H1 (cell line): ENCODE results near the gene SNX25. TPM values are rescaled to one million over a fixed set of nuclear protein-coding genes. Genes with fewer than 3 reads are reported as not detected.

Source experiments
- CHD2 ChIP-seq: IDR thresholded peaks from 2 replicates; pipeline ENCODE4 v1.6.1; 2012; ENCODE audit warnings: low read length, improper control_type of control experiment
- RXRA ChIP-seq: IDR thresholded peaks from 2 replicates; pipeline ENCODE4 v1.6.1; 2011; ENCODE audit warnings: low read depth, mild to moderate bottlenecking, low read length, moderate library complexity; ENCODE audit not compliant: insufficient read depth
- polyA plus RNA-seq, 7 experiments: library from polyadenylated mRNA; depleted of rRNA in 3 of 7; stranded (reverse) in 5 of 7; unstranded in 2 of 7; fragments of >200 nt in 5 of 7; fragments of 200-250 nt in 2 of 7; gene quantifications; 1 replicate in 5 of 7; 2 replicates in 1 of 7; 4 replicates in 1 of 7; pipeline versions ENCODE4 v1.2.1 to v1.2.3, GENCODE V29; 2011 to 2013; ENCODE audit warnings: missing spikeins in 2 of 7, mixed read lengths in 2 of 7
- total RNA-seq: library from RNA; stranded (reverse); fragmentation: NEBNext Ultra II Directional; extraction: Animal tissue kit (Norgen Biotek cat#: 25700); gene quantifications from 2 replicates; pipeline ENCODE4 v1.2.1, GENCODE V29; 2021
- TF ChIP-seq, protein P1 (sequence below): fragments of 300-600 bp; sonication (generic); IDR thresholded peaks from 2 replicates; pipeline ENCODE4 v1.7.1; 2012; ENCODE audit warnings: low read length, moderate library complexity, mild to moderate bottlenecking, inconsistent platforms; ENCODE audit not compliant: insufficient replicate concordance

Gene SNX25
- total and polyA plus RNA-seq, 2 of the 8 experiments (the other 6 are each of a cell fraction or from before 2014, with no cell fraction given): 5.4 to 19.9 TPM

DNA sequence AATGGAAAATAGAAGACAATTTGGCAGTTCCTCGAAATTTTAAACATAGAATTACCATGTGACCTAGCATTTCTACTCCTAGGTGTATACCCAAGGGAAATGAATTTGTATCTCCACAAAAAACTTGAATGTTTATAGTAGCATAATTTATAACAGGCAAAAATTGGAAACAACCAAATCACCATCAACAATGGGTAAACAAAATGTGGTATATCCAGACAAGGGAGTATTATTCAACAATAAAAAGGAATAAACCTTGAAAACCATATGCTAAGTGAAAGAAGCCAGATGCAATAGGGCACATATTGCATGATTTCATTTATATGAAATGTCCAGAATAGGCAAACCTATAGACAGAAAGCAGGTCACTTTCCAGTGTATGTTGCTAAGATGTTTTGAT lies 83.8 kb downstream of the SNX25 start (continued):
- TF ChIP-seq, protein P1, sequence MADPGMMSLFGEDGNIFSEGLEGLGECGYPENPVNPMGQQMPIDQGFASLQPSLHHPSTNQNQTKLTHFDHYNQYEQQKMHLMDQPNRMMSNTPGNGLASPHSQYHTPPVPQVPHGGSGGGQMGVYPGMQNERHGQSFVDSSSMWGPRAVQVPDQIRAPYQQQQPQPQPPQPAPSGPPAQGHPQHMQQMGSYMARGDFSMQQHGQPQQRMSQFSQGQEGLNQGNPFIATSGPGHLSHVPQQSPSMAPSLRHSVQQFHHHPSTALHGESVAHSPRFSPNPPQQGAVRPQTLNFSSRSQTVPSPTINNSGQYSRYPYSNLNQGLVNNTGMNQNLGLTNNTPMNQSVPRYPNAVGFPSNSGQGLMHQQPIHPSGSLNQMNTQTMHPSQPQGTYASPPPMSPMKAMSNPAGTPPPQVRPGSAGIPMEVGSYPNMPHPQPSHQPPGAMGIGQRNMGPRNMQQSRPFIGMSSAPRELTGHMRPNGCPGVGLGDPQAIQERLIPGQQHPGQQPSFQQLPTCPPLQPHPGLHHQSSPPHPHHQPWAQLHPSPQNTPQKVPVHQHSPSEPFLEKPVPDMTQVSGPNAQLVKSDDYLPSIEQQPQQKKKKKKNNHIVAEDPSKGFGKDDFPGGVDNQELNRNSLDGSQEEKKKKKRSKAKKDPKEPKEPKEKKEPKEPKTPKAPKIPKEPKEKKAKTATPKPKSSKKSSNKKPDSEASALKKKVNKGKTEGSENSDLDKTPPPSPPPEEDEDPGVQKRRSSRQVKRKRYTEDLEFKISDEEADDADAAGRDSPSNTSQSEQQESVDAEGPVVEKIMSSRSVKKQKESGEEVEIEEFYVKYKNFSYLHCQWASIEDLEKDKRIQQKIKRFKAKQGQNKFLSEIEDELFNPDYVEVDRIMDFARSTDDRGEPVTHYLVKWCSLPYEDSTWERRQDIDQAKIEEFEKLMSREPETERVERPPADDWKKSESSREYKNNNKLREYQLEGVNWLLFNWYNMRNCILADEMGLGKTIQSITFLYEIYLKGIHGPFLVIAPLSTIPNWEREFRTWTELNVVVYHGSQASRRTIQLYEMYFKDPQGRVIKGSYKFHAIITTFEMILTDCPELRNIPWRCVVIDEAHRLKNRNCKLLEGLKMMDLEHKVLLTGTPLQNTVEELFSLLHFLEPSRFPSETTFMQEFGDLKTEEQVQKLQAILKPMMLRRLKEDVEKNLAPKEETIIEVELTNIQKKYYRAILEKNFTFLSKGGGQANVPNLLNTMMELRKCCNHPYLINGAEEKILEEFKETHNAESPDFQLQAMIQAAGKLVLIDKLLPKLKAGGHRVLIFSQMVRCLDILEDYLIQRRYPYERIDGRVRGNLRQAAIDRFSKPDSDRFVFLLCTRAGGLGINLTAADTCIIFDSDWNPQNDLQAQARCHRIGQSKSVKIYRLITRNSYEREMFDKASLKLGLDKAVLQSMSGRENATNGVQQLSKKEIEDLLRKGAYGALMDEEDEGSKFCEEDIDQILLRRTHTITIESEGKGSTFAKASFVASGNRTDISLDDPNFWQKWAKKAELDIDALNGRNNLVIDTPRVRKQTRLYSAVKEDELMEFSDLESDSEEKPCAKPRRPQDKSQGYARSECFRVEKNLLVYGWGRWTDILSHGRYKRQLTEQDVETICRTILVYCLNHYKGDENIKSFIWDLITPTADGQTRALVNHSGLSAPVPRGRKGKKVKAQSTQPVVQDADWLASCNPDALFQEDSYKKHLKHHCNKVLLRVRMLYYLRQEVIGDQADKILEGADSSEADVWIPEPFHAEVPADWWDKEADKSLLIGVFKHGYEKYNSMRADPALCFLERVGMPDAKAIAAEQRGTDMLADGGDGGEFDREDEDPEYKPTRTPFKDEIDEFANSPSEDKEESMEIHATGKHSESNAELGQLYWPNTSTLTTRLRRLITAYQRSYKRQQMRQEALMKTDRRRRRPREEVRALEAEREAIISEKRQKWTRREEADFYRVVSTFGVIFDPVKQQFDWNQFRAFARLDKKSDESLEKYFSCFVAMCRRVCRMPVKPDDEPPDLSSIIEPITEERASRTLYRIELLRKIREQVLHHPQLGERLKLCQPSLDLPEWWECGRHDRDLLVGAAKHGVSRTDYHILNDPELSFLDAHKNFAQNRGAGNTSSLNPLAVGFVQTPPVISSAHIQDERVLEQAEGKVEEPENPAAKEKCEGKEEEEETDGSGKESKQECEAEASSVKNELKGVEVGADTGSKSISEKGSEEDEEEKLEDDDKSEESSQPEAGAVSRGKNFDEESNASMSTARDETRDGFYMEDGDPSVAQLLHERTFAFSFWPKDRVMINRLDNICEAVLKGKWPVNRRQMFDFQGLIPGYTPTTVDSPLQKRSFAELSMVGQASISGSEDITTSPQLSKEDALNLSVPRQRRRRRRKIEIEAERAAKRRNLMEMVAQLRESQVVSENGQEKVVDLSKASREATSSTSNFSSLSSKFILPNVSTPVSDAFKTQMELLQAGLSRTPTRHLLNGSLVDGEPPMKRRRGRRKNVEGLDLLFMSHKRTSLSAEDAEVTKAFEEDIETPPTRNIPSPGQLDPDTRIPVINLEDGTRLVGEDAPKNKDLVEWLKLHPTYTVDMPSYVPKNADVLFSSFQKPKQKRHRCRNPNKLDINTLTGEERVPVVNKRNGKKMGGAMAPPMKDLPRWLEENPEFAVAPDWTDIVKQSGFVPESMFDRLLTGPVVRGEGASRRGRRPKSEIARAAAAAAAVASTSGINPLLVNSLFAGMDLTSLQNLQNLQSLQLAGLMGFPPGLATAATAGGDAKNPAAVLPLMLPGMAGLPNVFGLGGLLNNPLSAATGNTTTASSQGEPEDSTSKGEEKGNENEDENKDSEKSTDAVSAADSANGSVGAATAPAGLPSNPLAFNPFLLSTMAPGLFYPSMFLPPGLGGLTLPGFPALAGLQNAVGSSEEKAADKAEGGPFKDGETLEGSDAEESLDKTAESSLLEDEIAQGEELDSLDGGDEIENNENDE: no peak
- TF ChIP-seq CHD2: no peak
- no peak for TF ChIP-seq RXRA
